Retinal pigment epithelial cell (primary cell): ENCODE measurements around the gene PFDN1.

ENCODE experiments used
- DNase-seq: peaks from one replicate; pipeline ENCODE4 v3.0.0-alpha.2; 2010; ENCODE audit warnings: low read depth
- H3K4me3 ChIP-seq: 2 replicates; pipeline ENCODE4 v1.5.1; 2011; ENCODE audit warnings: mild to moderate bottlenecking, low read length, control low read depth, moderate library complexity
- CTCF ChIP-seq: conservative IDR thresholded peaks from 2 replicates; pipeline ENCODE4 v1.5.1; 2011; ENCODE audit warnings: low read depth, low read length, control low read depth, inconsistent platforms

PFDN1 gene

GRCh38 chr5:140223567-140223966 is 79.3 kb downstream of the PFDN1 start:
- DNase-seq, result no peak
- H3K4me3 ChIP-seq, result no peak overlapping the region
- TF ChIP-seq CTCF, result no peak

- DNase-seq, result no peak
- no peak overlapping the region for H3K4me3 ChIP-seq
- TF ChIP-seq CTCF, result no peak
Observed at GRCh38 chr5:140222416-140222815, 80.5 kb downstream of the PFDN1 start.

- no peak overlapping the region for H3K4me3 ChIP-seq
- no peak for DNase-seq
- TF ChIP-seq CTCF, result no peak
Observed at GRCh38 chr5:140221697-140222223, 81.1 kb downstream of the PFDN1 start.

- no peak for DNase-seq
- H3K4me3 ChIP-seq, result no peak overlapping the region
- no peak for TF ChIP-seq CTCF
Observed at GRCh38 chr5:140220698-140221064, 82.2 kb downstream of the PFDN1 start.

GRCh38 chr5:140220032-140220697 is 82.7 kb downstream of the PFDN1 start:
- DNase-seq, result peak; percentile 66
- peak overlapping the region; percentile 7 for H3K4me3 ChIP-seq
- TF ChIP-seq CTCF, result no peak

- no peak for TF ChIP-seq CTCF
- no peak overlapping the region for H3K4me3 ChIP-seq
- DNase-seq, result peak; percentile 88
Observed at GRCh38 chr5:140219068-140219991, 83.6 kb downstream of the PFDN1 start.
